ENCODE measurements around the gene PTPRK. TPM values are rescaled to one million over a fixed set of nuclear protein-coding genes. Genes with fewer than 3 reads are reported as not detected.

The PTPRK gene
- total RNA-seq, 4 donors from 2014 or later, result 88.0 to 187 (median 136) TPM

DNA sequence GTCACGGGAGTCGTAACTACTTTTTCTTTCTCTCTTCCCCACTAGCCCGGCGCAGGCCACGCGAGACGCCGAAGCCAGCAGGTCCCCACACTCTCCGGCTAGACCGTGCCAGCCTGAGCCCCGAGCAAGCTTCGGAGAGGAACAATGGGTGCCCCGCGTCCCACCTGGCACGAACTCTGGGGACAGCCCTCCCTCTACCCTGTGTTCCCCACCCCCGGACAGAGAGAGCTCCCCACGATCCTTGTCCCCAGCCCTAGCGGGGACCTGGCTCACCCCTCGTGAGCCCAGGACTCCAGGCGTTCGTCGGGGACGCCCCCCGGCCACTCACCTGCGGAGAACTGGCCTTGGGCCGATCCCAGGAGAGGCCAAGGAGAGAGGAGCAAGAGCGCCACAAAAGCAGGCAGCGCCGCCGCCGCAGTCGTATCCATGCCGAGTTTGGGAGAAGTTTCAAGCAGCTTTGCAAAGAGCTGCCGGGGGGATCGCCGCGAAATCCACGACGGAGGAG lies 416 bp downstream of the PTPRK start:
- intact Hi-C loops (cut with DNase I; ENCODE audit: low total_unique reads), result no loop called here
- Histone ChIP-seq H3K27ac (peak overlapping the region; percentile 94 to 97 (median 96)), H3K36me3 (no peaks in the 10 kb centered on the region), H3K27me3 (peaks cover 4% of the 10 kb centered on the region), H3K4me1 (peaks cover 17 to 37% (median 23%) of the 10 kb centered on the region in 4 donors), H3K9me3 (no peaks in the 10 kb centered on the region), H3K4me3 (peak overlapping the region; percentile 84 to 95 (median 88))
- no peak for TF ChIP-seq CTCF (IDR thresholded peaks at IDR 0.05)
- no peak for TF ChIP-seq POLR2A (IDR thresholded peaks at IDR 0.05)
- no peak for TF ChIP-seq POLR2AphosphoS5 (IDR thresholded peaks at IDR 0.05)
- TF ChIP-seq EP300 (IDR thresholded peaks at IDR 0.05; ENCODE audit: low read depth), result no peak
- 3% methylated on average over 22 of the region's 39 CpGs; no CpG with 5 or more reads in 1 of the 2 donors for WGBS, 2 donors (ENCODE audit: low coverage in 1 of 2)
- peak; percentile 38 for DNase-seq
- in situ Hi-C loops (cut with MboI; ENCODE audit: low pct_ligation_motif_present in 1 of 4, low pct_unique_long_range_greater_than_20kb in 1 of 4, low sequenced_read_pairs in 3 of 4), result loop anchor here in 1 of 4 donors (25.0 kb wide), 1 partner anchor 183 kb away; no protein-coding TSS in a partner anchor

DNA sequence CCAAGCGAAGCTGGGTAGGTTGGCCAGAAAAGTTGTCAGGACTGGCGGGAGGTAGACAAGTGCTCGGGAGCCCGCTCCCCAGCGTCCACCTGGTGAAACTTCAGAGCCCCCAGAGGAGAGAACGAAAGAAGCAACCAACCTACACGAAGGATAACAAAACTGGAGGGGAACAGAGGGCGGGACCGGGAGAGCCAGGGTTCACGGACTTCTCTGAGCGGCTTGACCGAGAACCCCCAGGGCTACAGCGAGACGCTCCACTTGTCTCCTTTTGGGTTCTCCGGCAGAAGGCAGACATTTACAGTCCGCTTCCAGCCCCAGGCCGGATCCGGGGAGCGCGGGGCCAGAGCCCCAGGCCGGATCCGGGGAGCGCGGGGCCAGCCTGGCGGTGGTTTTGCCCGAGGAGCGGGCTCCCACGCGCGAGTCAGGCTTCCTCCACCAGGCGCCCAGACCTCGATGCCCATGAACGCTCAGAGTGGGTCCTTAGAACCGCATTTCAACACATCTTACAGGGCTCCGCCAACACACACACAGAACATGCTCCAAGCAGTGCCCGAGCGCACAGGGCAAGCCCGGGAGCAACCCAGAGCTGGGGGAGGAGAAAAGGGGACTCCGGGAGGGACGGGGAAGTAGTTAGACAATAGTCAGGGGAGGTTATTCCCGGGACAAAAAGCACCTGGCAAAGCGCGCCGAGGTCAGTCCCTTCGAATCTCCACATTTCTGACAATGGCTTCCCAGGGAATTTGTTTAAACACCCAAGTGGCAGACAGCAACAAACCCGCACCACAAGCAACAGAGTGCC lies 1.1 kb downstream of the PTPRK start:
- intact Hi-C loops (cut with DNase I; ENCODE audit: low total_unique reads), result no loop called here
- Histone ChIP-seq H3K4me1 (peaks cover 17 to 42% (median 26%) of the 10 kb centered on the region in 4 donors), H3K9me3 (no peaks in the 10 kb centered on the region), H3K4me3 (peak overlapping the region; percentile 84 to 95 (median 88)), H3K36me3 (no peaks in the 10 kb centered on the region), H3K27me3 (peaks cover 4% of the 10 kb centered on the region), H3K27ac (peak overlapping the region; percentile 94 to 97 (median 96))
- 0 to 3% methylated on average over 2 to 46 of the region's 46 CpGs for WGBS, 2 donors (ENCODE audit: low coverage in 1 of 2)
- peak; percentile 50 for DNase-seq
- in situ Hi-C loops (cut with MboI; ENCODE audit: low pct_ligation_motif_present in 1 of 4, low pct_unique_long_range_greater_than_20kb in 1 of 4, low sequenced_read_pairs in 3 of 4), result loop anchor here in 1 of 4 donors (25.0 kb wide), 1 partner anchor 182 kb away; no protein-coding TSS in a partner anchor
- TF ChIP-seq CTCF (IDR thresholded peaks at IDR 0.05) (peak in 3 of 5 experiments; percentile 4 to 22 (median 16)), EP300 (IDR thresholded peaks at IDR 0.05; ENCODE audit: low read depth) (no peak)

DNA sequence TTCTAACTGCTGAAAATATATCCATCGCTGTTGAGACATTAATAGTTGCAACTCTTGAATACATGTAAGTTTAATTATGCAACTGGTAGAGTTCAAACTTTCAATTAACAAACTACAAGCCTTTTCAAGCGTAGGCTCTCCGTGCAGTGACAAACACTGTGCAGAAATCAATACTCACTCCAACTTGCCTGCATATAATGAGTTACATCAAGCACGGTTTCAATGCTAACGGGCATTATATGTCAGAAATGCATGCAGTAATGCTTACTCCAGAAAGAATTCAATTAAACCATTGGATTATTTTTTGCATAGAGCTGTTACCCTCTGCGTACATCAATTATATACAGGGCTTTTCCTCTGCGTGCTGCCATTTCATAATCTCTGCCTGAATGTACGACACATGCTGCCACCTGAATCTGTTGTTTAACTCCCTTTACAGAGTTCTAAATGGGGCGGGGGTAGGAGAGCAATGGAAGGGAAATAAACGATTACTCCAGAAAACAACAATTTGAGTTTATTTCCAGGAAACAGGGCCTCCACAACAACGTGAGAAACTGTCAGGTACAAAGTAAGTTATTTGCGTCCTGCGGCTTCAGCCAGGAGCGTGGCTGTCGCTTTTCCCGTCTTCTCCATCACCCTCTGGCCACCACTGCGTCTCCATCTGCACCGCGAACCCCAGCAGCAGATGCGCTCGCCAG lies 1.8 kb downstream of the PTPRK start:
- 15 to 16% methylated on average over 10 to 21 of the region's 21 CpGs for WGBS, 2 donors (ENCODE audit: low coverage in 1 of 2)
- Histone ChIP-seq H3K27ac (peak overlapping the region; percentile 94 to 97 (median 96)), H3K4me1 (peaks cover 17 to 48% (median 27%) of the 10 kb centered on the region in 4 donors), H3K4me3 (peak overlapping the region; percentile 84 to 95 (median 88)), H3K9me3 (no peaks in the 10 kb centered on the region), H3K36me3 (no peaks in the 10 kb centered on the region), H3K27me3 (peaks cover 4% of the 10 kb centered on the region)
- in situ Hi-C loops (cut with MboI; ENCODE audit: low pct_ligation_motif_present in 1 of 4, low pct_unique_long_range_greater_than_20kb in 1 of 4, low sequenced_read_pairs in 3 of 4), result loop anchor here in 1 of 4 donors (25.0 kb wide), 1 partner anchor 181 kb away; no protein-coding TSS in a partner anchor
- no peak for DNase-seq
- intact Hi-C loops (cut with DNase I; ENCODE audit: low total_unique reads), result no loop called here
- TF ChIP-seq POLR2A (IDR thresholded peaks at IDR 0.05) (no peak), CTCF (IDR thresholded peaks at IDR 0.05) (no peak), EP300 (IDR thresholded peaks at IDR 0.05; ENCODE audit: low read depth) (no peak), POLR2AphosphoS5 (IDR thresholded peaks at IDR 0.05) (peak in 1 of 3 donors; percentile 5)

- intact Hi-C loops (cut with DNase I; ENCODE audit: low total_unique reads), result no loop called here
- no peaks in the 10 kb centered on the region for H3K9me3 ChIP-seq
- peaks cover 17 to 61% (median 30%) of the 10 kb centered on the region in 4 donors for H3K4me1 ChIP-seq
- H3K27ac ChIP-seq, result peak overlapping the region in 1 of 4 donors; percentile 53
- in situ Hi-C loops (cut with MboI; ENCODE audit: low pct_ligation_motif_present in 1 of 4, low pct_unique_long_range_greater_than_20kb in 1 of 4, low sequenced_read_pairs in 3 of 4), result loop anchor here in 1 of 4 donors (25.0 kb wide), 1 partner anchor 180 kb away; no protein-coding TSS in a partner anchor
- TF ChIP-seq CTCF (IDR thresholded peaks at IDR 0.05), result no peak
- no peak for DNase-seq
- H3K36me3 ChIP-seq, result no peaks in the 10 kb centered on the region
- 78 to 82% methylated on average over 2 of the region's 2 CpGs for WGBS, 2 donors (ENCODE audit: low coverage in 1 of 2)
- H3K27me3 ChIP-seq, result peaks cover 4% of the 10 kb centered on the region
- H3K4me3 ChIP-seq, result peak overlapping the region in 1 of 4 donors; percentile 17
Observed at GRCh38 chr6:128517124-128517523, 3.3 kb downstream of the PTPRK start.

All from transverse colon (tissue), 4 donors.